ENCODE results near the gene PCCA.
A peak's percentile ranks its signal among the peaks of the same experiment; 100 is the strongest.

The PCCA gene

GRCh38 chr13:100196375-100196774 is 107.5 kb downstream of the PCCA start:
- TF ChIP-seq SNAI2 (CRISPR knock-in tag; IDR thresholded peaks at IDR 0.05) (no peak), ZNF70 (CRISPR knock-in tag; IDR thresholded peaks at IDR 0.05) (no peak), PATZ1 (CRISPR knock-in tag; IDR thresholded peaks at IDR 0.05; ENCODE audit: borderline replicate concordance) (no peak), ZNF565 (CRISPR knock-in tag; conservative IDR thresholded peaks at IDR 0.05; ENCODE audit: low read depth) (no peak), ESRRG (CRISPR knock-in tag; IDR thresholded peaks at IDR 0.05) (no peak), TCF4 (CRISPR knock-in tag; IDR thresholded peaks at IDR 0.05; ENCODE audit: borderline replicate concordance) (no peak), GLIS3 (CRISPR knock-in tag; IDR thresholded peaks at IDR 0.05) (no peak), CSDC2 (CRISPR knock-in tag; IDR thresholded peaks at IDR 0.05) (no peak), PPARA (CRISPR knock-in tag; IDR thresholded peaks at IDR 0.05; ENCODE audit: borderline replicate concordance) (no peak), ZFP3 (CRISPR knock-in tag; IDR thresholded peaks at IDR 0.05) (no peak), CREB5 (CRISPR knock-in tag; IDR thresholded peaks at IDR 0.05; ENCODE audit: low read depth) (no peak), OSR1 (CRISPR knock-in tag; IDR thresholded peaks at IDR 0.05) (no peak), ZC3H10 (CRISPR knock-in tag; IDR thresholded peaks at IDR 0.05) (no peak), POU6F1 (CRISPR knock-in tag; IDR thresholded peaks at IDR 0.05; ENCODE audit: borderline replicate concordance, low read depth) (no peak), BACH2 (CRISPR knock-in tag; IDR thresholded peaks at IDR 0.05; ENCODE audit: borderline replicate concordance) (no peak), ZNF8 (CRISPR knock-in tag; IDR thresholded peaks at IDR 0.05) (no peak), TSHZ2 (CRISPR knock-in tag; IDR thresholded peaks at IDR 0.05) (no peak), ZFP30 (CRISPR knock-in tag; IDR thresholded peaks at IDR 0.05) (no peak), CSRNP3 (CRISPR knock-in tag; IDR thresholded peaks at IDR 0.05) (no peak), RARB (CRISPR knock-in tag; IDR thresholded peaks at IDR 0.05) (no peak)
- ATAC-seq, result peak; percentile 99

GRCh38 chr13:100197116-100197515 is 108.2 kb downstream of the PCCA start:
- no peak for ATAC-seq
- TF ChIP-seq PATZ1 (CRISPR knock-in tag; IDR thresholded peaks at IDR 0.05; ENCODE audit: borderline replicate concordance), result no peak
- no peak for TF ChIP-seq ZNF8 (CRISPR knock-in tag; IDR thresholded peaks at IDR 0.05)

All from SK-N-SH treated with all-trans-retinoic acid at 6 μM for 48 hours (cell line).